ENCODE results near the gene BRD9. TPM values are rescaled to one million over a fixed set of nuclear protein-coding genes. Genes with fewer than 3 reads are reported as not detected.

BRD9 gene
- total RNA-seq, 1 donor from 2014 or later, result 33.8 TPM

- Histone ChIP-seq H3K27me3 (no peaks in the 10 kb centered on the region), H3K27ac (no peak overlapping the region), H3K36me3 (peaks cover 85% of the 10 kb centered on the region), H3K9me3 (no peaks in the 10 kb centered on the region), H3K4me1 (peaks cover 10% of the 10 kb centered on the region), H3K4me3 (no peak overlapping the region)
- no peak for ATAC-seq
- no peak for TF ChIP-seq CTCF (IDR thresholded peaks at IDR 0.05)
- DNase-seq, result no peak
- intact Hi-C loops (cut with DNase I), result no loop called here
Measured at GRCh38 chr5:886716-887325, 5.8 kb downstream of the BRD9 start.

- Histone ChIP-seq H3K4me3 (no peak overlapping the region), H3K4me1 (peaks cover 2% of the 10 kb centered on the region), H3K27me3 (no peaks in the 10 kb centered on the region), H3K27ac (no peak overlapping the region), H3K9me3 (no peaks in the 10 kb centered on the region), H3K36me3 (peaks cover 92% of the 10 kb centered on the region)
- DNase-seq (no peak), ATAC-seq (no peak)
- intact Hi-C loops (cut with DNase I), result no loop called here
- TF ChIP-seq CTCF (IDR thresholded peaks at IDR 0.05), result no peak
Measured at GRCh38 chr5:886036-886435, 6.6 kb downstream of the BRD9 start.

GRCh38 chr5:885529-885928, 7.1 kb downstream of the BRD9 start:
- peak; percentile 44 for ATAC-seq

GRCh38 chr5:885127-885442, 7.5 kb downstream of the BRD9 start:
- H3K4me3 ChIP-seq, result no peak overlapping the region
- no peak for ATAC-seq
- H3K4me1 ChIP-seq, result no peaks in the 10 kb centered on the region
- intact Hi-C loops (cut with DNase I), result no loop called here
- peaks cover 90% of the 10 kb centered on the region for H3K36me3 ChIP-seq
- no peaks in the 10 kb centered on the region for H3K27me3 ChIP-seq
- no peak for TF ChIP-seq CTCF (IDR thresholded peaks at IDR 0.05)
- H3K27ac ChIP-seq, result no peak overlapping the region
- no peak for DNase-seq
- no peaks in the 10 kb centered on the region for H3K9me3 ChIP-seq

More at GRCh38 chr5:885529-885928, 7.1 kb downstream of the BRD9 start:
- H3K27ac ChIP-seq, result no peak overlapping the region
- no peak for TF ChIP-seq CTCF (IDR thresholded peaks at IDR 0.05)
- no peaks in the 10 kb centered on the region for H3K9me3 ChIP-seq
- H3K4me3 ChIP-seq, result no peak overlapping the region
- H3K36me3 ChIP-seq, result peaks cover 92% of the 10 kb centered on the region
- no peaks in the 10 kb centered on the region for H3K4me1 ChIP-seq
- H3K27me3 ChIP-seq, result no peaks in the 10 kb centered on the region
- intact Hi-C loops (cut with DNase I), result no loop called here
- DNase-seq, result no peak

- Histone ChIP-seq H3K27ac (no peak overlapping the region), H3K36me3 (peaks cover 84% of the 10 kb centered on the region), H3K4me1 (no peaks in the 10 kb centered on the region), H3K9me3 (no peaks in the 10 kb centered on the region), H3K27me3 (no peaks in the 10 kb centered on the region), H3K4me3 (no peak overlapping the region)
- intact Hi-C loops (cut with DNase I), result no loop called here
- DNase-seq, result no peak
- no peak for ATAC-seq
- TF ChIP-seq CTCF (IDR thresholded peaks at IDR 0.05), result no peak
Measured at GRCh38 chr5:884345-885126, 8.1 kb downstream of the BRD9 start.

Measured in upper lobe of right lung (tissue), 1 donor.